Skeletal muscle cell (primary cell): ENCODE data around the gene ASTE1.
"Not testable (repeated sequence)": the region's sequence is repeated elsewhere in the genome, so short reads cannot be mapped to it uniquely, and the experiment has no call there.

ENCODE experiments used
- DNase-seq: peaks from one replicate; pipeline ENCODE4 v3.0.0-alpha.2; 2010; ENCODE audit warnings: low read depth
- H3K4me3 ChIP-seq: 2 replicates; pipeline ENCODE4 v1.5.1; 2011; ENCODE audit warnings: low read depth, mild to moderate bottlenecking, control low read depth, low read length, moderate library complexity

Gene ASTE1, protein sequence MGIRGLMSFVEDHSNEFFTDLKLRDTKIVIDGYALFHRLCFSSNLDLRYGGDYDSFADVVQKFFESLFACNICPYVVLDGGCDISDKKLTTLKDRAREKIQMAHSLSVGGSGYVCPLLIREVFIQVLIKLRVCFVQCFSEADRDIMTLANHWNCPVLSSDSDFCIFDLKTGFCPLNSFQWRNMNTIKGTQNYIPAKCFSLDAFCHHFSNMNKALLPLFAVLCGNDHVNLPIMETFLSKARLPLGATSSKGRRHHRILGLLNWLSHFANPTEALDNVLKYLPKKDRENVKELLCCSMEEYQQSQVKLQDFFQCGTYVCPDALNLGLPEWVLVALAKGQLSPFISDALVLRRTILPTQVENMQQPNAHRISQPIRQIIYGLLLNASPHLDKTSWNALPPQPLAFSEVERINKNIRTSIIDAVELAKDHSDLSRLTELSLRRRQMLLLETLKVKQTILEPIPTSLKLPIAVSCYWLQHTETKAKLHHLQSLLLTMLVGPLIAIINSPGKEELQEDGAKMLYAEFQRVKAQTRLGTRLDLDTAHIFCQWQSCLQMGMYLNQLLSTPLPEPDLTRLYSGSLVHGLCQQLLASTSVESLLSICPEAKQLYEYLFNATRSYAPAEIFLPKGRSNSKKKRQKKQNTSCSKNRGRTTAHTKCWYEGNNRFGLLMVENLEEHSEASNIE

DNA sequence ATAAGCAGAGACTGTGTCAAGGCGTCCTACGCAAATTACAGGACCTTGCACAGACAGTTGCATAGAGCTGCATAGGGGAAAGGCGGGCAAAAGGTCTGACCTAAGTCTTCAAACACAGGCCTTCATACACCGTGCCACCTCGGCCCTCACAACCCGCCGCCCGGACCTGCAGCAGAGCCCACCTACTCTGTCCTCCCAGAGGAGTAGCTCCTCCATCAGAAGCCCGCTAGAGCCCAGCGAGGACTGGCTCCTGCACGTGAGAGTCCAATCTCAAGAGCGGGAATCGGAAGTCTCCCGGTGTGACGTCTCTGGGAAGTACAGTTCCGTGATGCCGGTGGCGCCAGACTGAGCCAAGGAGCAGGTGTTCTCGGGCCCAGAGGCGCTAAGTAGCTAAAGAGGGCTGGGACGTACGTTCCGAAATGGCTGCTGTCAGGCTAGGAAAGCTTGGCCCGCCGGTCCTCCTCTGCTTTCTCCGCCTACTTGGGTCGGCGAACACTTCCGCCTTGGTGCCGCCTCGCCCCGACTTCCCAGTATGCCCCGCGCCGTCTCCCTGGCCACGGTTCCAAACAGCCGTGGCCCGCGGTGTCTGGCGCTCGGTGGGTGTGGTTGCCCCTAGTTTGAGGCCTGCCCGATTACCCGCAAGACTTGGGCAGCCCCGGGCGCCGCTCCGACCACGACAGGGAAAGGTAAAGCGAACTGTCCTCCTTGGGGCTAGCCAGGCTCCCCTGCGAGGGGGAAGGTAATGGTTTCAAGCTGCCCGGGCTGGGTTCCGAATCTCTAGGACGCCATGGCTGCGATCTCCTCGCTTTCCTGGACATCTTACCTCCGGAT is at the start of gene ASTE1, which contains the start of gene NEK11:
ASTE1 (minus strand) TSS at position 505 of the 831 bp plus-strand sequence. CDS start 1,519 bp downstream, outside the sequence.
NEK11 (plus strand) TSS at position 557 of the 831 bp plus-strand sequence. CDS start 2,832 bp downstream, outside the sequence.
- peak within 1 kb of the TSS; percentile 84 for H3K4me3 ChIP-seq
- DNase-seq = peak; percentile 43

DNA sequence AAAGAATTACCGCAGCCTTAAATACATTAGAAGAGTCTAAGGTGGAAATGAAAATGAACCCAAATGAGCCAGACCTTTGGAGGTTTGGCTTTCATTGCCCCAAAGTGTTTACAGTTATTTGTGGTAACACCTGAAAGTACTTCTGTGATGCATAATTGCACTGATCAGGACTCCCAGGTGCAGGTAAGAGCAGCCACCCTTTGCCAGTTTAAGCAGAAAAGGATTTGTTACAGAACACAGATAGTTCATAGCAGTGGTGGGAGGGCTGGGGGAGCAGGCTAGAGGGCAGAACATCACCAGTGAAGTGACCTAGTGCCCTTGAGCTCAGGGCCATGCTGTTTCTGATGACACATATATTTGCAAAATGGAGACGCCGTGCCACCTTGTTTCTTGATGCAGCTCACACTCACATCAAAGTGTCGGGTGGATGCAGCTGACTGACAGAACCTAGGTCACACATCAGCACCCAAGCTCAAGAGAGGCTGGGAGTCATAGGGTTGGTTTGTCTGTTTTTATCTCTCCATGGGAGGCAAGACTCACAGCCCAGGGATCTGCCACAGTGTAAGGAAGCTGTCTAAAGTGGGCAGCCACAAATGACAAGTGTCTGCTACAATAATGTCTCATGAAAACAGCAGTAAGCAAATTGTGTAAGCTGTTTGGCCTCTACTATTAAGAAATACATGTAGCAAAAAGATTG is 49.2 kb upstream of the ASTE1 start:
- H3K4me3 ChIP-seq = no peak overlapping the region
- DNase-seq = no peak

DNA sequence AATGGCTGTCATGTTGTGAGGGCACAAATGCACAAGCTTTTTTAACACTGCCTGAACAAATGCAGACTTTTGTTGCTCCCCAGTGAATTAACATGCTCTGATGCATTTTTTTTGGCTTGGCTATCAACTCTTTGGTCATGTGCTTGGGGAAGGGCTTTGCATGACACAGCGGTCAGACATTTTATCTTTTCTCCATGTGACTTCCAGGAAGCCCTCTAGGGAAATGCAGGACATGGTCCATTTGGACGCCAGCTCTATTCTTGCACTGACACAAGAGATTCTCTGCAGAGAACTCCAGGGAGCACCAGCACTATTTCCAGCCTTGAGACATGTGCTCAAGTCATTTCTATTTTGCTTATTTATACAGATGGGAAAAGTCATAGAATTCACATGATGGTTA is 46.2 kb upstream of the ASTE1 start:
- no peak for DNase-seq
- no peak overlapping the region for H3K4me3 ChIP-seq

DNA sequence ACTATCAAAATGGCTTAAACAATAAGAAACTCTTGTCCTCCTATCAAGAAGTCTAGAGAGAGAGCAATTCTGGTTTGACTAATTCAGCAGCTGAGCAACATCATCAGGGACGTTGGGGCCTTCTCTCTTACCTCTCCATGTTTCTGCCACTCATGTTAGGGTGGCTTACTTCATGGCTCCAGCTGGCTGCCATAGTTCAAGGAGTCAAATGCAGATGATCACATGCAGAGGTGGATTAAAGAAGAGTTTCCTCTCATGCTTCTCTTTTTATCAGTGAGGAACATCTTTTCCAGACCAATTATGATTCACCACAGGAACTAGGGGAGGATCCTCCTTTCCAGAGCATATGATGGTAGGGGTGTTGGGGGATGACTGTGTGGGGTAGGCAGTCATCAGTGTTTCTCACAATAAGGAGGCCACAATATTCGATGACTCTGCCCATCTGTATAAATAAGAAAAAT is 45.5 kb upstream of the ASTE1 start:
- no peak for DNase-seq
- no peak overlapping the region for H3K4me3 ChIP-seq

DNA sequence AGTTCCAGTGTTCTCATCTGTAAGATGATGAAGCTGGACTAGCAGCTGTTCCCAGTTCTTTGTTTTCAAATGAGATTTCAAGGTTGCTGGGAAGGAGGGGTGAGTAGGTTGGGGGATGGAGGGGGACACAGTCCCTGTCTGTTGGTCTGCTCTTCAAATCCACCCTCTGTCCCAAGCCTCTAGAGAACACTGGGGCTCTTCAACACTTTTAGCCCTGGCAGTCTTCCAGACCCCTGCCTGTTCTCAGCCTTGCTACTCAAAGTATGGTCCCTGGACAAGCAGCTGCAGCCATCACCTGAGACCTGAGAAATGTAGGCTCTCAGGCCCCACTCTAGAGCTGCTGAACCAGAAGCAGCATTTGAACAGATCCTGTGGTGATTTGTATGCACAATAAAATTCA is 41.4 kb upstream of the ASTE1 start:
- H3K4me3 ChIP-seq = no peak overlapping the region
- DNase-seq = no peak

DNA sequence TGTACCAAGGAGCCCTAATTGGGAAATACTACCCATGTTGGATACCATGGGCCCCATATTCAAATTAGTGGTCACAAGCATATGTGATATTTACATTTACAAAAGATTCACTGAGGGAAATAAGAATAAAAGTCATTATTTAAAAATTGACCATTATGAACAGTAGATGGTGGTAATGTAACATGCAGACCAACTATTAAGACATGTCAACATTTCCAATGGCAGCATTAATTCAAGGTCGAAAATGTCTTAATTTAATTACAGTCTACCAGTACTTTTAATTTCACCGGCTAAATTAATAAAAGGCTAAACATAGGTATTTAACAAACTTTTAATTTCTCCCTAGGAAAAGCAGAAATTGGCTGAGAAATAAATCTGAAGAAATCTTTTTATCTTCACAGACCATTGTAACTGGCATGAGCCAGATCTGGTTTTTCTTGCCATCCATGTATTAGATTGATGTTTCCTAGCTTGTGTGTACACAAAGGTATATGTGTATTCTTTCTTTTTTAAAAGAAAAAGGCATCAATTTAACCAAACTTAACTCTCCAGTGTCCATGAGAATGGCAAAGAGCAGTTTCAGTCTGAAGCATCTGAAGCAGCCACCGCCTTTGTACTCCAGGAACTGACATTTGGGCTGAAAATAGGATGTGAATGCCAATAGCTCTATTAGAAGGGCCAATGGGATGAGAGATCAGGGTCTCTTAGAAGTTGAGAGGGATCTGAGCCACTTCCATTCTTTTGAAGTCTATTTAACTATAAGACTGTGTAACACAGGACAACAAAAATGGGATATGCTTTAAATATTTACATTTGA is 26.6 kb upstream of the ASTE1 start:
- no peak for DNase-seq
- no peak overlapping the region for H3K4me3 ChIP-seq

DNA sequence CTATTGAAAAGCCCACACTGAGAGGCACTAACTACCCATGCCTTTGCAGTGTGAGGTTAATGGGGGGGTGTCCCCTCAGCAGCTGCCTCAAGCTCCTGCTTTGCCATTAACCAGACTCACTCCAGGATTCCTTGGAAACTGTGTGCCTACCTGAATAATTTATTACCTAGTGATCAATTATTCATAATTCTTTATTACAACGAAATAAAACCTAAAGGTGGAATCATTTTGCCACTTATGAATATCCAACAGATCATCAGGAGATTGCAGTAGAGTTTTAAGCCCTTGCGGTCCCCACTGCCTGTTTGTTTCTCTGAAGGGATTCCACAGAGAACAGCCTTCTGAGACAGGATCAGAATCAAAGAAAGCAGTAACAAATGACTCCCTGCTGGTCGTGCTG is 23.4 kb upstream of the ASTE1 start:
- DNase-seq = no peak
- H3K4me3 ChIP-seq = no peak overlapping the region

DNA sequence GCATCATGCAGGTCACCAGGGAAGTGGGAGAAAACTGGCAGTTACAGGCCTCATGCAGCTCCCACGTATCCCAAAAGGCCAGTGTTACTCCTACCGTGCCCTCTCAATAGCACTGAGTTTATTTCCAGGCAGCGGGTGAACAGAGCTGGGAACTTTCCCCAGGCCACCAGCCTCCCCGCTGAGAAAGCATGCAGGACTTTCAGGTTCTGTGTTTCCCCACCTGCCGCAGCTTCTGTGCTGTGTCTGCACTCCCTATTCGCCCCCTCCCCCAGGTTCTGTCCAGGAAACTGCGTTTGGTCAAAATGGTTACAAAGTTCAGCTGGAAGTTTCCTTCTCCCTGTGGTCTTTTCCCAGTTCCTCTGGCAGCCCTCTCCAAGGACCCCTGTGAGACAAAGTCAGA is 21.4 kb upstream of the ASTE1 start:
- DNase-seq = no peak
- no peak overlapping the region for H3K4me3 ChIP-seq

DNA sequence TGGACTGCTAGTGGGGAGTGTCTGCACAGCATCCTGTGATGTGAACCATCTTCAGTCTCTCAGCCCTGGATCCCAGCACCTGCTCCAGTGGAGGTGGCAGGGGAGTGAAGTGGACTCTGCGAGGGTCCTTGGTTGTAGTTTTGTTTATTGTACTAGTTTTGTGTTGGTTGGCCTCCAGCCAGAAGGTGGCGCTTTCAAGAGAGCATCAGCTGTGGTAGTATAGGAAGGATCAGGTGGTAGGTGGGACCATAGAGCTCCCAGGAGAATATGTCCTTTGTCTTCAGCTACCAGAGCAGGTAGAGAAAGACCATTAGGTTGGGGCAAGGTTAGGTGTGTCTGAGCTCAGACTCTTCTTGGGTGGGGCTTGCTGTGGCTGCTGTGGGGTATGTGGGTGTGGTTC is 21.0 kb upstream of the ASTE1 start:
- no peak for DNase-seq
- H3K4me3 ChIP-seq = no peak overlapping the region

DNA sequence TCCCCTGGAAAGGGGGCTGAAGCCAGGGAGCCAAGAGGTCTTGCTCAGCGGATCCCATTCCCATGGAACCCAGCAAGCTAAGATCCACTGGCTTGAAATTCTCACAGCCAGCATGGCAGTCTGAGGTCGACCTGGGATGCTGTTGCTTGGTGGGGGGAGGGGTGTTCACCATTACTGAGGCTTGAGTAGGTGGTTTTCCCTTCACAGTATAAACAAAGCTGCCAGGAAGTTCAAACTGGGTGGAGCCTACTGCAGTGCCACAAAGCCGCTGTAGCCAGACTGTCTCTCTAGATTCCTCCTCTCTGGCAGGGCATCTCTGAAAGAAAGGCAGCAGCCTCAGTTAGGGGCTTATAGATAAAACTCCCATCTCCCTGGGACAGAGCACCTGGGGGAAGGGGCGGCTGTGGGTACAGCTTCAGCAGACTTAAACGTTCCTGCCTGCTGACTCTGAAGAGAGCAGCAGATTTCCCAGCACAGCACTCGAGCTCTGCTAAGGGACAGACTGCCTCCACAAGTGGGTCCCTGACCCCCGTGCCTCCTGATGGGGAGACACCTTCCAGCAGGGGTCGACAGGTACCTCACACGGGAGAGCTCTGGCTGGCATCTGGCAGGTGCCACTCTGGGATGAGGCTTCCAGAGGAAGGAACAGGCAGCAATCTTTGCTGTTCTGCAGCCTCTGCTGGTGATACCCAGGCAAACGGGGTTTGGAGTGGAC is 15.8 kb upstream of the ASTE1 start:
- DNase-seq = not testable (repeated sequence)

DNA sequence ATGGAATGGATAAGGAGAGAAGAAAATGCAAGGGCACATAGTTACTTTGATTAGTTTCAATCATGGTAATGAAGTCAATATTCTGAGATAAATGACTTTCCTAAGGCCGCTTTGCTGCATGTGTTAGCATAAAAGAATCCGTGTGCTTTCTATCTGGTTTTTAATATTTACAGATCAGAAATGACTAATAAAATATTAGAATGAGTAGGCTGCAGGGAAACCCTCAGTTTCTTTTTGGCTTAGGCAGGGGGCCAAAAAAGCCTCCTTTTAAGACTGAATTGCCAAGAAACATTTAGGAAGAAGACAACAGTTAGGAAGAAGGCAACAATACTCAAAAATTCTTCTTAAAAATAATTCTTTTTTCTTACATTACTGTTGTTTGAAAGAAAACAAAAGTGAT is 11.7 kb upstream of the ASTE1 start:
- no peak overlapping the region for H3K4me3 ChIP-seq
- no peak for DNase-seq

More for the DNA sequence above, 15.8 kb upstream of the ASTE1 start:
- not testable (repeated sequence) for H3K4me3 ChIP-seq

DNA sequence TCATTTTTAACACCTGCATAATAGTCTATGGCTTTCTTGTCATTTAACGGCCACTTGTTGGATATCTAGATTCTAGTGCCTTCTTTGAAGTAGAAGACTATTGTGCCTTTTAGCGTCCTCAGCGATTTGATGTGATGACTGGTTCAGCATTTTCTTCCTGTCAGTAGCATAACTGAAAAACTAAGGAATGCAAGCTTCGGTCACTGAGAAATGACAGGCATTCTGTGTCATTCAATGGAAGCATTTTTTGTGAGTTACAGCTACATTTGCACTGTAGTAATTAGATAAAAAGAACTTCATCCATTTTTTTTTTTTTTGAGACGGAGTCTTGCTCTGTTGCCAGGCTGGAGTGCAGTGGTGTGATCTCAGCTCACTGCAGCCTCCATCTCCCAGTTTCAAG is 10.4 kb upstream of the ASTE1 start:
- H3K4me3 ChIP-seq = no peak overlapping the region
- DNase-seq = no peak

DNA sequence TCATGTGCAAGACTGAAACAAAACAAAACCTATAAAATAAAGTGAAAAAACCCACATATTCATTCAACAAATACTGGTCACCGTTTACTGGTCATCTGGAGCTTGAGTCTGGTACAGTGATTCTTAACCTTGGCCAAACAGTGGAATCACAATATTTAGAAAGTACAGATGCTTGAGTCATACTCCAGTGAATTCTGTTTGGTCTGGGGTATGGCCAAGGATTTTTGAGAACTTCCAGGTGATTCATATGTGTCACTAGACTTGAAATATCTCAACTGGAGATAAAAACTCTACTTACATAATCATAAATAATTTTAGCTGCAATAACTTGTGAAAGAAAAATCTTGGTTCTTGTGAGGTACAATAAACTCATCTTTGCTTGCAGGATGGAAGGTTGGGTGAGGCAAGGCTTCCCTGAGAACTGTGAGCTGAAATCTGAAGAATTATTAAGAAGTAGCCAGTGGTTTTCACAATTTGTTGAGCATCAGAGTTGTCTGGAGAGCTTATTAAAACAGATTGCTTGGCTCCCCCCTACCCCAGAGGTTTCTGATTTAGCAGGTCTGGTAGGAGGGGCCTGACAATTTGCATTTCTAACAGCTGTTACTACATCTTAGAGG is 9.7 kb upstream of the ASTE1 start:
- no peak for DNase-seq
- no peak overlapping the region for H3K4me3 ChIP-seq

DNA sequence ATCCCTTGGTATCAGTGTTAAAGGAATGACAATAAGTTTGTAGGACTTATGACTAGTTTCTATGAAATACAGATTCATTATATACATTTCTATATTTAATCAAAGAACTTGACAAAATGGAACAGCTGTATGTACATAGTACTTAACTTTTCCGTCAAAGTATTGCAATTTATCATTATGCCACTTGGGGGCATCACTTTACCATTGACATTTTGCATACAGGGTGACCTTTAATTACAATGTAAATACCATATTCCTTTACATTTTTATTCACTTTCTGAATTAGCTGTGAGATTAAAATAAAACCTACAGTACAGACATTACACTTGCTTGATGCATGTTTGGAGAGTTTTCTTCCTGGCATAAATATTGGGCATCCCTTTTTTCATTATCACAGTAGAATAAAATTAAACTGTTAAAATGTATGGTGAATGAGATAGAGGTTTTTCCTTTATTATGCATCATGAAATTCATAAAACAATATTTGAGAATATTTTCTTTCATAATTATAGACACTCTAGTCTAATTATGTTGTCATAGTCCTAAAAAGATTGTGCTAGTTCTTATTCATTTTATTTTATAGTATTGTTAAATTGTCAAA is 7.0 kb upstream of the ASTE1 start:
- DNase-seq = no peak
- H3K4me3 ChIP-seq = no peak overlapping the region

DNA sequence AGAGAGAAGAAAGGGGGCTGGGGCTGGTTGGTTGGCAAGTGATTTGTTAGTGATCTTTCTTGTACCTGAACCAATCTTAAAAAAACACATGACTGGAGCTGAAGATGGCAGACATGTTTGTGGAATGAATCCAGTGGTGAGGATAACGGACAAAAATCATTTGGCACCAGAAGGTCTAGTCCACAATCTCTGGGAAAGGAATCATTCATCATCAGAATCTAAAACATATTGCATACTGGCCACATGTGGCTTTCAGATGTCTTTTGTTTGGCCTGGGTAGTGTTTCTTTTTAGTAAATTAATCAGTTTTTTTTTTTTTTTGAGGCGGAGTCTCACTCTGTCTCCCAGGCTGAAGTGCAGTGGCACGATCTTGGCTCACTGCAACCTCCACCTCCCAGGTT is 5.0 kb upstream of the ASTE1 start:
- no peak overlapping the region for H3K4me3 ChIP-seq
- DNase-seq = no peak

DNA sequence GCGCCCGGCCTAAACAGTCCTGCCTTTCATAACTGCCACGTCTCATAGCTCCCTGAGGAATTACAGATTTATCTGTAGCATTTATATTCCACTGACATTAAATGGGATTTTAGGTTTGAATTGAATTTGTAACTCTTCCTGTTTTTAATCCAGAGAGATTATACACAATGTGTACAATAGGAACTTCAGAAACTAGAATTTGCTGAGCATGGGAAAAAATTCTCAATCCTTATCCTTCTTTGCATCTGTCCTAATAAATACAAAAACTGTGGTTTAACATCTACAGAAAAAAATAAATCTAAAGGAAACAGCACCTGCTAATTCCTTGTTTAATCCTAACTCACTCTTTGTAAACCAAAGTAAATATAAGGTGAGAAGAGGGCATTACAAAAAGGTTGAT is 2.2 kb upstream of the ASTE1 start:
- DNase-seq = no peak
- H3K4me3 ChIP-seq = no peak overlapping the region

DNA sequence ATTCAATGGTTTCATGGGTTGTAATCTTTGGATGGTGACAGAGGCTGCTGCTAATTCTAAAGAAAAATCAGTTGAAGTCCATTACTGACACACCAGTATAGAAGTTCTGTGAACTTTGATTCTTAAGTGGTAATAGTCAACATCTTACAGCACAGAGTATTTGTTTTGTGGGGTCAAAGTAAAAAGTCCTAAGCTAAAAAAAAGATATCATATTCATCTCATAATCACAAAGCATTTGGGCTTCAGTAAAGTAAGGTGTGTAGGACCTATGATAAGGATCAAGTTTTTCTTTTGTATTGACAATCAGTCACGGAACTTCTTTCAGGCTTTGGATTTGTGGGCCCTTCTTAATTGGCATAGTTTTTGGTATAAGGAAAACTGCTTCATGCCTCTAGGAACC is 1.1 kb downstream of the ASTE1 start:
- peak overlapping the region; percentile 84 for H3K4me3 ChIP-seq
- DNase-seq = no peak
